ENCODE data around the gene EPB42.

DNA sequence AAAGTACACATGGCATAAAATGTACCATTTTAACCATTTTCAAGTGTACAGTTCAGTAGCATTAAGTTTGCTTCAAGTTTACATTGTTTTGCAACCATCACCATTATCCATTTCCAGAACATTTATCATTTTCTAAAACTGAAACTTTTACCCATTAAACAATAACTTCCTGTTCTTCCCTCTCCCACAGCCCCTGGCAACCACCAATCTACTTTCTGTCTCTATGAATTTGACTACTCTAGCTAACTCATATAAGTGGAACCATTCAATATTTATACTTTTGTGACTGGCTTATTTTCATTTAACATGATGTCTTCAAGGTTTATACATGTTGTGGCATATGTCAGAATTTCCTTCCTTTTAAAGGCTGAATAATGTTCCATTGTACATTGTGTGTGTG, 67.5 kb downstream of the EPB42 start:
- TF ChIP-seq POLR2A (IDR thresholded peaks at IDR 0.05): no peak
- TF ChIP-seq CTCF (IDR thresholded peaks at IDR 0.05): no peak

Data from right lobe of liver (tissue), 4 donors.